Subcutaneous preadipocyte (primary cell): ENCODE measurements around the gene RPS10. TPM values are rescaled to one million over a fixed set of nuclear protein-coding genes. Genes with fewer than 3 reads are reported as not detected.

Experiments used
- total RNA-seq: library from RNA; depleted of rRNA; stranded (reverse); fragments of >200 nt; gene quantifications from 2 replicates; pipeline ENCODE4 v1.2.3, GENCODE V29; 2012

Gene RPS10
- 1,456 and 4,062 TPM in 2 replicates for total RNA-seq

DNA sequence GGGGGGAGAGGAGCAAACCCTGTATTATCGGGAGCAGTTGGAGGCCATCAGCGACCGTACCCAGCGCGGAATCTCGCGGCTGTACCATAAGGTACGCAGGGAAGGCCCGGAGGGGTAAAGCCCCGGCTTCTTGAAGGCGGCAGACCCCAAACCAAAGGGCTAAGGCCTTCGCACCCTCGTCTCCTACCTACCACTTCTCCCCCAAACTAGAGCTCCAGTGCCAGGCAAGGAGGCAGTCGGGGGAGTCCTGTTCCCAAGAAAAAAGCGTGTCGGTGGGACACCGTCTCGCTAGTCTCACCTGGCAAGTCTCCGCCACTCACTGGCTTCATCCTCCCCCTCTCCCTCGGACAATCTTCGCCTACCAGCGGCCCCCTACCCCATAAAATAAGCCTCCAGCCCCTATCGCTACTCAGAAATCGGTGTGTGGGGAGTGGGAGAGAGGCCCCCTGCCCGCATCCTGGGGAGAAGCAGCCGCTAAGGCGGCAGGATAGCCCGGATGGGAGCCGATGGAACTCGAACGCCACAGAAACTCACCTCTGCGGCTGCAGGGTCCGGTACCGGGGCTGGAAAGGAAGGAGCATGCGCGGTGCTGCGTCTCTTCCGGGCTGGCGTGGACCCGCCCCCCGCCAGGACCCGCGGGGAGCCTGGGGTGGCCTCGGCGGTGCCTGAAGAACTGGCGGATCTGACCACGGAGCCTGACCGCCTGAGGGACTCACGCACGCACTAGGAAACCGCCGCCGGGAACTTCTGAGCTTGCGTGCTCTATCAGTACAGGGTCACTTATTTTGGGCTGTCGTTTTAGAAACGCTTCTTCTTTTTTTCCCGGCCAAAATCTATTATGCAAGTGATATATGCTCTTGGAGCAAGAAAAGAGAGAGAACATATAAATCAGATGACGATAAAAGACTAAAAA is at the start of gene RPS10:
Gene RPS10 (minus strand): TSS at position 572 of the 913 bp plus-strand sequence. CDS start 848 bp downstream, outside the sequence.

DNA sequence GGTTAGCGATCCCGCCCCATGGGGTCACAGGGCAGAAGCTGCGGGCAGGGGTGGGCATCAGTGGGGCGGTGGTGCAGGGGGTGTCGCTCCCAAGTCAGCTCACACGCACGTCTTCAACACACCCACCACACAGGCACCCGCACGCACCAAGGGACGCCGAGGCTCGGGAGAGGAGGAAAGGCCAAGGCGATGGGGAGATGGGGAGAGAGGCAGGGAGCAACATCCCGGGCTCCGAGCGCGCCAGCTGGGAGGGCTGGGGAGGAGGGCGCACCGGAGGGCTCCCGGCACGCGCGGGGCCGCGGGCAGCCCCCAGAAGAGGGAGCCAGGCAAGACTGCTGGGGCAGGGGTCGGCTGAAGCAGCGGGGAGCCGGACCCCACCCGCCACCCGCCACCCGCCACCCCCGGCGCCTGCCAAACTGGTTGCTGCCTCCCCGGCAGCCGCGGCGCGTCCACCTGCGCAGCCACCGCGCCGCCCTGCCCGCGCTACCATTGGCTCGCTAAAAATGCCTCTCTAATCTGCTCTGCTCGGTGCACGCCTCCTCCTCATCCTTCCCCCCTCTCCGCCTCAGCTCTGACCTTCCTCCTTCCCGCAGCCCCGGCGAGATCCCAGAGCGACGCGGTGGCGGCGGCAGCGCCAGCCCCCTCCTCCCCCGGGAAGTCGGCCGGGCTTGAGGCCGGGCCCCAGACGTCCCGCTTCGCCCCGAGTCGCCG is 39.8 kb upstream of the RPS10 start, which contains the start of gene PACSIN1:
Gene PACSIN1 (plus strand): TSS at position 546 of the 711 bp plus-strand sequence. CDS start 60,230 bp downstream, outside the sequence.

DNA sequence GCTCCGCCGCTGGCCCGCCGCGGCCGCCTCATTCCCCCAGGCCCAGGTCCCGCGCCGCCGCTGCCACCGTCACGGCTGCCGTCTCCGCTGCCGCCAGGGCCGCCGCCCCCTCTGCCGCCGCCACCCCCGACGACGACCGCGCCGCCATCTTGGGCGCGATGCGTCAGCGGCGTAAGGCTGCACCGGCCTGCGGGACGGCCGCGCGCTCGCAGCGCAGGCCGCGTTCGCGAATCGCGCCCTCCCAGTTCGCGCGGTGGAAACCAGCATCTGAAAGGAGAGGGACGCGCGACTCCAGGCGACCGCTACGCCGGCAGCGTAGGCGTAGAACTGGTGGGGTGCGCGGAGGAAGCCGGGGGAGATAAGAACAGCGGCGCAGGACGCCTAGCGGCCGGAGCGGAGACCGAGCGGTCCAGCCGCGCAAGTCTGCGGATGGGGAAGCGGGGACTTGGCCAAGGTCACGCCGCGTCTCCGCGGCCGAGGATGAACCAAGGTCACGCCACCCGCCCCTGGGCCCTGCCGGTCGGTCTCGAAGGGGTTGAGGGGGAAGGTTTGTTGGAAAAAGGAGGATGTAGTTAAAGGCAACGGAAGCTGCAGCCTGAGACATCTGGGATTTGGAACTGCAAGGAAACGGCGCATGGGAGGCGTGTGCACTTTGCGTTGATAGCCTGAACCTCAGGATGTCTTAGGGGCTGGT is 33.2 kb downstream of the RPS10 start, which contains the start of gene NUDT3:
Gene NUDT3 (minus strand): TSS at position 173 of the 694 bp plus-strand sequence. CDS start 307 bp downstream, outside the sequence.

Other genes starting within 250 kb of the RPS10 start
- gene HMGA1, start 189.2 kb downstream of the RPS10 start, total RNA-seq, result 370 and 722 TPM in 2 replicates
- 50.2 and 58.4 TPM in 2 replicates for gene SMIM29, start 177.1 kb downstream of the RPS10 start, total RNA-seq
- gene NUDT3, start 33.4 kb downstream of the RPS10 start, total RNA-seq, result 25.0 and 31.7 TPM in 2 replicates
- not detected in 2 replicates for gene PACSIN1, start 40.0 kb upstream of the RPS10 start, total RNA-seq
- gene SPDEF, start 130.3 kb upstream of the RPS10 start, total RNA-seq, result not detected in 2 replicates